ENCODE data around the gene TAS2R38.

The TAS2R38 gene

GRCh38 chr7:141975806-141976523 lies 2.4 kb upstream of the TAS2R38 start:
- DNase-seq: no peak

GRCh38 chr7:141974831-141975230 lies 1.3 kb upstream of the TAS2R38 start:
- DNase-seq: no peak

- no peak for DNase-seq
Measured at GRCh38 chr7:141960687-141961422, 12.7 kb downstream of the TAS2R38 start.

GRCh38 chr7:141956084-141956483 lies 17.5 kb downstream of the TAS2R38 start:
- no peak for DNase-seq

- DNase-seq: no peak
Measured at GRCh38 chr7:141954334-141954733, 19.2 kb downstream of the TAS2R38 start.

GRCh38 chr7:141952461-141952860 lies 21.1 kb downstream of the TAS2R38 start:
- DNase-seq: no peak

GRCh38 chr7:141950806-141951205 lies 22.8 kb downstream of the TAS2R38 start:
- no peak for DNase-seq

GRCh38 chr7:141949911-141950310 lies 23.7 kb downstream of the TAS2R38 start:
- DNase-seq: no peak

- DNase-seq: no peak
Measured at GRCh38 chr7:141949451-141949850, 24.1 kb downstream of the TAS2R38 start.

GRCh38 chr7:141949021-141949420 lies 24.6 kb downstream of the TAS2R38 start:
- no peak for DNase-seq

GRCh38 chr7:141946796-141947195 lies 26.8 kb downstream of the TAS2R38 start, which contains the start of gene CLEC5A:
TSS of gene CLEC5A (minus strand) at chr7:141946974. CDS start at chr7:141946292, 682 bp downstream.
- no peak for DNase-seq

- DNase-seq: no peak
Measured at GRCh38 chr7:141945356-141945755, 28.2 kb downstream of the TAS2R38 start.

GRCh38 chr7:141944811-141945210 lies 28.8 kb downstream of the TAS2R38 start:
- DNase-seq: no peak

- DNase-seq: no peak
Measured at GRCh38 chr7:141943846-141944245, 29.7 kb downstream of the TAS2R38 start.

GRCh38 chr7:141941075-141941474 lies 32.5 kb downstream of the TAS2R38 start:
- DNase-seq: no peak

- DNase-seq: no peak
Measured at GRCh38 chr7:141930211-141930610, 43.4 kb downstream of the TAS2R38 start.

- DNase-seq: no peak
Measured at GRCh38 chr7:141928845-141929195, 44.8 kb downstream of the TAS2R38 start.

- no peak for DNase-seq
Measured at GRCh38 chr7:141928146-141928844, 45.3 kb downstream of the TAS2R38 start.

All from NCI-H1436 treated with DMSO at 0.1 percent for 48 hours (cell line).